Panc1 (cell line): ENCODE results near the gene PLEKHA8. TPM values are rescaled to one million over a fixed set of nuclear protein-coding genes. Genes with fewer than 3 reads are reported as not detected.

Experiments
- ATAC-seq: fragments of 200-7000 bp; cut with Tn5 transposase; 2 replicates; pipeline ENCODE4 v1.9.1; 2020; ENCODE audit warnings: mild to moderate bottlenecking, moderate library complexity
- BruUV-seq: library from RNA; stranded (reverse); fragments of 400-500 nt; replicated peaks from 2 replicates; lab custom pipeline; 2021; lab: Mats Ljungman, UMichigan
- CTCF ChIA-PET: fragments of 300-600 bp; sonication (Branson Sonifier 250); formaldehyde crosslinking; loops from one replicate; lab custom pipeline; 2022; ENCODE audit warnings: antibody characterized with exemption; lab: Charles Lee
- POLR2A ChIA-PET: fragments of 300-600 bp; sonication (Branson Sonifier 250); formaldehyde crosslinking; loops from one replicate; lab custom pipeline; 2022; ENCODE audit warnings: antibody characterized with exemption; lab: Charles Lee
- DNase-seq: peaks from one replicate; pipeline ENCODE4 v3.0.0-alpha.2; 2010; ENCODE audit warnings: low read depth, low spot score
- H3K27ac ChIP-seq: 2 replicates; pipeline ENCODE4 v1.5.1; 2011; ENCODE audit warnings: mild to moderate bottlenecking, low read length, inconsistent platforms
- H3K27me3 ChIP-seq: fragments of 200-500 bp; sonication (Bioruptor generic); 2 replicates; pipeline ENCODE4 v1.6.0; 2014; ENCODE audit warnings: low read length, inconsistent platforms; ENCODE audit not compliant: control insufficient read depth, insufficient read depth
- H3K36me3 ChIP-seq: fragments of 200-500 bp; sonication (Bioruptor generic); 2 replicates; pipeline ENCODE4 v1.5.1; 2014; ENCODE audit warnings: inconsistent platforms, mild to moderate bottlenecking, low read length, moderate library complexity; ENCODE audit not compliant: control insufficient read depth, insufficient read depth
- H3K4me1 ChIP-seq: 2 replicates; pipeline ENCODE4 v1.5.1; 2011; ENCODE audit warnings: inconsistent platforms, mild to moderate bottlenecking, low read length, moderate library complexity; ENCODE audit not compliant: control insufficient read depth, insufficient read depth
- H3K4me3 ChIP-seq, 2 experiments: 2 replicates each; pipeline ENCODE4 v1.5.1; 2011 to 2012; ENCODE audit warnings: low read depth in 2 of 2, low read length in 2 of 2, mild to moderate bottlenecking in 2 of 2, inconsistent platforms in 1 of 2, moderate library complexity in 1 of 2
- H3K9me3 ChIP-seq: fragments of 200-500 bp; sonication (Bioruptor generic); 2 replicates; pipeline ENCODE4 v1.5.1; 2014; ENCODE audit warnings: low read depth, mild to moderate bottlenecking, inconsistent platforms, low read length, moderate library complexity; ENCODE audit not compliant: control insufficient read depth, insufficient read depth
- POLR2AphosphoS5 ChIP-seq: IDR thresholded peaks from 2 replicates; pipeline ENCODE4 v1.6.1; 2012; ENCODE audit warnings: mild to moderate bottlenecking, low read depth, low read length, moderate library complexity
- SIN3A ChIP-seq: IDR thresholded peaks from 2 replicates; pipeline ENCODE4 v1.6.1; 2012; ENCODE audit warnings: low read depth, mild to moderate bottlenecking, low read length, moderate library complexity, borderline replicate concordance; ENCODE audit not compliant: insufficient read depth
- TCF7L2 ChIP-seq: IDR thresholded peaks from 2 replicates; pipeline ENCODE4 v1.6.1; 2011; ENCODE audit warnings: mild to moderate bottlenecking, low read depth, low read length, inconsistent platforms
- in situ Hi-C: cut with HindIII; loops from 2 replicates; pipeline ENCODE4 v1.10.0; 2016; ENCODE audit warnings: low sequenced_read_pairs, low pct_unique_long_range_greater_than_20kb
- intact Hi-C: fragments of 100-400 bp; cut with micrococcal nuclease; formaldehyde crosslinking; loops from one replicate; pipeline ENCODE4 v1.10.0; 2022; ENCODE audit not compliant: unreplicated experiment
- total RNA-seq: library from RNA; stranded (reverse); gene quantifications from one replicate; pipeline ENCODE4 v1.2.1, GENCODE V29; 2021; ENCODE audit not compliant: unreplicated experiment
- TF ChIP-seq, protein P1 (sequence below): fragments of 450-650 bp; IDR thresholded peaks from 2 replicates; pipeline ENCODE4 v1.5.1; 2017; ENCODE audit warnings: mild to moderate bottlenecking
- TF ChIP-seq, protein P2 (sequence below), 2 experiments: IDR thresholded peaks; 2 replicates each; pipeline ENCODE4 v1.6.1; 2011 to 2012; ENCODE audit warnings: low read depth in 2 of 2, control low read depth in 1 of 2, low read length in 1 of 2, mild to moderate bottlenecking in 1 of 2, moderate library complexity in 1 of 2; ENCODE audit not compliant: insufficient read depth in 1 of 2

PLEKHA8 gene
- total RNA-seq, 1 experiment from 2014 or later, result 20.7 TPM

DNA sequence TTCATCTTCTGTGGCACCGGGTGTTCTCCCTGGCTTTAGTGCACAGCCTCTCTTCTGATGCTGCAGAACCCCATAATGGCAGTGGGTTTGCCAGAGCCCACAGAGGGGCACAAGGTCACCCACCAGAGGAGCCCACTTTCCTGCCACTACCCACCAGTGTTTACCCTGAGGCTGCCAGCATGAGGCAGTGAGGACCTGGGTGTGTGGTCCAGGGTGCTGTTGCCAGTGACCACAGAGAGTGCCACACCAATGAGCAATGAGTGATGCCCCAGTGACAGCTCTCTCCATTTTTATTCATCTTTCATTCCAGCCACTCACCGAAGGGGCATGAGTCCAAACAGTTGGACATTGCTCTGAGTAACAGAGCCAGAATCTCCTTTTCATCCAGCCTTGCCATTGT is 141.4 kb downstream of the PLEKHA8 start:
- peaks cover 5% of the 10 kb centered on the region; the same call in 1 of the 2 replicates for H3K27me3 ChIP-seq
- ChIA-PET CTCF (no interaction called here), POLR2A (no interaction called here)
- H3K9me3 ChIP-seq, result no peaks in the 10 kb centered on the region
- ATAC-seq (no peak), DNase-seq (no peak)
- H3K27ac ChIP-seq, result no peak overlapping the region
- TF ChIP-seq TCF7L2 (no peak), POLR2AphosphoS5 (no peak), SIN3A (no peak)
- TF ChIP-seq, protein P1, sequence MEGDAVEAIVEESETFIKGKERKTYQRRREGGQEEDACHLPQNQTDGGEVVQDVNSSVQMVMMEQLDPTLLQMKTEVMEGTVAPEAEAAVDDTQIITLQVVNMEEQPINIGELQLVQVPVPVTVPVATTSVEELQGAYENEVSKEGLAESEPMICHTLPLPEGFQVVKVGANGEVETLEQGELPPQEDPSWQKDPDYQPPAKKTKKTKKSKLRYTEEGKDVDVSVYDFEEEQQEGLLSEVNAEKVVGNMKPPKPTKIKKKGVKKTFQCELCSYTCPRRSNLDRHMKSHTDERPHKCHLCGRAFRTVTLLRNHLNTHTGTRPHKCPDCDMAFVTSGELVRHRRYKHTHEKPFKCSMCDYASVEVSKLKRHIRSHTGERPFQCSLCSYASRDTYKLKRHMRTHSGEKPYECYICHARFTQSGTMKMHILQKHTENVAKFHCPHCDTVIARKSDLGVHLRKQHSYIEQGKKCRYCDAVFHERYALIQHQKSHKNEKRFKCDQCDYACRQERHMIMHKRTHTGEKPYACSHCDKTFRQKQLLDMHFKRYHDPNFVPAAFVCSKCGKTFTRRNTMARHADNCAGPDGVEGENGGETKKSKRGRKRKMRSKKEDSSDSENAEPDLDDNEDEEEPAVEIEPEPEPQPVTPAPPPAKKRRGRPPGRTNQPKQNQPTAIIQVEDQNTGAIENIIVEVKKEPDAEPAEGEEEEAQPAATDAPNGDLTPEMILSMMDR, result no peak
- TF ChIP-seq, protein P2, sequence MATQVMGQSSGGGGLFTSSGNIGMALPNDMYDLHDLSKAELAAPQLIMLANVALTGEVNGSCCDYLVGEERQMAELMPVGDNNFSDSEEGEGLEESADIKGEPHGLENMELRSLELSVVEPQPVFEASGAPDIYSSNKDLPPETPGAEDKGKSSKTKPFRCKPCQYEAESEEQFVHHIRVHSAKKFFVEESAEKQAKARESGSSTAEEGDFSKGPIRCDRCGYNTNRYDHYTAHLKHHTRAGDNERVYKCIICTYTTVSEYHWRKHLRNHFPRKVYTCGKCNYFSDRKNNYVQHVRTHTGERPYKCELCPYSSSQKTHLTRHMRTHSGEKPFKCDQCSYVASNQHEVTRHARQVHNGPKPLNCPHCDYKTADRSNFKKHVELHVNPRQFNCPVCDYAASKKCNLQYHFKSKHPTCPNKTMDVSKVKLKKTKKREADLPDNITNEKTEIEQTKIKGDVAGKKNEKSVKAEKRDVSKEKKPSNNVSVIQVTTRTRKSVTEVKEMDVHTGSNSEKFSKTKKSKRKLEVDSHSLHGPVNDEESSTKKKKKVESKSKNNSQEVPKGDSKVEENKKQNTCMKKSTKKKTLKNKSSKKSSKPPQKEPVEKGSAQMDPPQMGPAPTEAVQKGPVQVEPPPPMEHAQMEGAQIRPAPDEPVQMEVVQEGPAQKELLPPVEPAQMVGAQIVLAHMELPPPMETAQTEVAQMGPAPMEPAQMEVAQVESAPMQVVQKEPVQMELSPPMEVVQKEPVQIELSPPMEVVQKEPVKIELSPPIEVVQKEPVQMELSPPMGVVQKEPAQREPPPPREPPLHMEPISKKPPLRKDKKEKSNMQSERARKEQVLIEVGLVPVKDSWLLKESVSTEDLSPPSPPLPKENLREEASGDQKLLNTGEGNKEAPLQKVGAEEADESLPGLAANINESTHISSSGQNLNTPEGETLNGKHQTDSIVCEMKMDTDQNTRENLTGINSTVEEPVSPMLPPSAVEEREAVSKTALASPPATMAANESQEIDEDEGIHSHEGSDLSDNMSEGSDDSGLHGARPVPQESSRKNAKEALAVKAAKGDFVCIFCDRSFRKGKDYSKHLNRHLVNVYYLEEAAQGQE (IDR thresholded peaks at IDR 0.05; ENCODE audit: insufficient read depth in 1 of 2, low read depth in 2 of 2, low read length in 1 of 2), result no peak
- BruUV-seq, result no TSS peak
- in situ Hi-C loops (no loop called here), intact Hi-C loops (no loop called here)
- no peaks in the 10 kb centered on the region for H3K36me3 ChIP-seq
- no peak overlapping the region for H3K4me3 ChIP-seq
- no peaks in the 10 kb centered on the region for H3K4me1 ChIP-seq

DNA sequence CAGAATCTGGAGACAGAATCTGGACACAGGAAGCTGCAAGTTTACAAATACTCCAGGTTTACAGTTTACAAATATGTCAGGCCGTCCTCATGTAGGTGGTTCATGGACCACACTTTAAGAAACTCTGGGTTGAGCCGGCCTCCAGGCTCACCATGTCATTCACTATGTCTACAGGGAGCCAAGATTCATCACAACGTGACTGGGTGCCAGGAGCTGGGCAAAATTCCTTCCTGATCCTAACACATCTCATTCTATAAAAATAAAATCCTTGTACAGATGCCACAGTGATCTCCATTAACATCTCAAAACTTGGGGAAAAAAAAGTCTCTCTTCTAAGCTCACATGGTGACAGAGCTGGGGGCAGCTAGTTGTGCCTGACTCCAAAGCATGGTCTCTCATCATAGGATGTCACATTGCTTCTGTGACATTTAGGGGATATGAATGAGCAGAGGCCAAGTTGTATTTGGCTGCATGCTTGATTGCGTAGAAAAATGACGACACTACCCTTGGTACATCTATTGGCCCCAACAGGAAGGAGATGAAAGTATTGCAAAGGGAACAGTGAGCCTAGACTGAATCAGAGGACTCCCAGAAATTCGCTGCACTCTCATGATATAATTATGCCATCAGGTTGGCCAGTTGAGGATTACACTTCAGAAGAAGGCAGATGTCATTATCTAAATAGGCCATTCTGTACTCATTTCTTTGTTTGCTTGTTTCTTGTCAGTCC is 142.4 kb downstream of the PLEKHA8 start:
- POLR2A ChIA-PET, result interaction anchor here (0.6 kb wide), 1 partner anchor 269 kb away, joined by 16 read pairs; no protein-coding TSS in a partner anchor
- H3K27me3 ChIP-seq, result peaks cover 2% of the 10 kb centered on the region; the same call in 1 of the 2 replicates

More for the DNA sequence above, 142.4 kb downstream of the PLEKHA8 start:
- Histone ChIP-seq H3K27ac (no peak overlapping the region), H3K4me1 (no peaks in the 10 kb centered on the region), H3K36me3 (no peaks in the 10 kb centered on the region), H3K9me3 (no peaks in the 10 kb centered on the region), H3K4me3 (no peak overlapping the region)
- ATAC-seq (no peak), DNase-seq (no peak)
- no peak for TF ChIP-seq TCF7L2
- TF ChIP-seq, protein P2 (IDR thresholded peaks at IDR 0.05; ENCODE audit: insufficient read depth in 1 of 2, low read depth in 2 of 2, low read length in 1 of 2), result no peak
- no peak for TF ChIP-seq POLR2AphosphoS5
- TF ChIP-seq, protein P1, result no peak
- no peak for TF ChIP-seq SIN3A
- in situ Hi-C loops (no loop called here), intact Hi-C loops (no loop called here)
- CTCF ChIA-PET, result no interaction called here
- BruUV-seq, result no TSS peak
